Occipital lobe (tissue), 2 donors: ENCODE results near the gene CDK18. TPM values are rescaled to one million over a fixed set of nuclear protein-coding genes. Genes with fewer than 3 reads are reported as not detected.

Experiments
- small RNA-seq: library from RNA; depleted of rRNA; stranded (forward); fragments of <200 nt; gene quantifications from one replicate; pipeline ENCODE3, GENCODE V24; 2014
- total RNA-seq: library from RNA; depleted of rRNA; stranded (reverse); fragments of >200 nt; gene quantifications from one replicate; pipeline ENCODE4 v1.2.3, GENCODE V29; 2014

Gene CDK18
- total RNA-seq, 1 donor from 2014 or later, result 0.16 TPM

Small RNA genes within 50 kb of the gene (small RNA-seq; reads per million reads assigned to genes)
- 0.20 reads per million for gene RNU2-19P

Other genes with a start within 250 kb of the CDK18 start
- gene NUAK2, start 182.9 kb upstream of the CDK18 start, total RNA-seq, result 1.1 TPM
- 18.6 TPM for gene KLHDC8A, start 147.7 kb upstream of the CDK18 start, total RNA-seq
- 6.9 TPM for gene LEMD1, start 82.6 kb upstream of the CDK18 start, total RNA-seq
- gene BLACAT1, start 48.6 kb upstream of the CDK18 start, total RNA-seq, result 0.94 TPM
- 13.3 TPM for gene ELK4, start 127.3 kb downstream of the CDK18 start, total RNA-seq
- gene SLC45A3, start 175.8 kb downstream of the CDK18 start, total RNA-seq, result 4.4 TPM
- gene NUCKS1, start 245.5 kb downstream of the CDK18 start, total RNA-seq, result 257 TPM